NCI-H1092 (cell line): ENCODE data around the gene EVL.
"Not testable (repeated sequence)": the region's sequence is repeated elsewhere in the genome, so short reads cannot be mapped to it uniquely, and the experiment has no call there.

Source experiments
- DNase-seq: peaks from one replicate; lab custom pipeline; 2025; lab: John Stamatoyannopoulos, UW

EVL gene

DNA sequence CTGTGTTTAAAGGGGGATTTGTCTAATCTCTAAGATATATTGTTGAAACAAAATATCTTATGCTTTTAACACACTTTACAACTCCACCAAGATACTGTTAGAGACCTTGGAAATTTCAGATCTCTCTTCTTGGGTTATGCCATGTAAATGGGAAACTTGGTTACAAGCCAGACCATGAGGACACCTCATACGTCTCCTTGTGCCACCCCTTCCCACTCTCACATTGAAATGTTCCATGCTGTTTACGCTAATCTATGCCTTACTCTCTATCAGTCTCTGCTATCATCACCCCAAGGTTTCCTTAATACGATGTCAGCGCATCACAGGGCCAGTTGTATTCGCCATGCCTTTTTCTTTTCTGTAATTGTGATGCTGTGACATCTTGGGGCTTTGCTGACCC lies 107.6 kb downstream of the EVL start:
- DNase-seq = no peak

DNA sequence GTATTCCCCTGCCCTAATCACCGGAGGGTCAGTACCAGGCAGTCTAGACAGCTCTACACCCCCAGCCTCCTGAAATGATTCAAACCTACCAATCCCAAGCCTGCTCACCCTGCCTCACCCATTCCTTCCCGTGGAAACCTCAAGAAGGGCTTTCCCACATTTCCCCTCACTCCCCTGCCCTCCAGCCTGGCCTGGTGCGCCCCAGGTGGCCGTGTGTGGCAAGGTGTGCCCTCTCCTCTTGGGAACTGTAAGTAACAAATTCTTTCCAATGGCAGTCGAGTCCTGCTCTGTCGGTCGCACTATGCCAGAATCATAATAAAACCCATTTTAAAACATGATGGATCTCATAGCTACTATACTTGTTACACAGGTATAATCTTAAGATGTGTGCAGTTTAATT lies 108.1 kb downstream of the EVL start:
- DNase-seq = no peak

DNA sequence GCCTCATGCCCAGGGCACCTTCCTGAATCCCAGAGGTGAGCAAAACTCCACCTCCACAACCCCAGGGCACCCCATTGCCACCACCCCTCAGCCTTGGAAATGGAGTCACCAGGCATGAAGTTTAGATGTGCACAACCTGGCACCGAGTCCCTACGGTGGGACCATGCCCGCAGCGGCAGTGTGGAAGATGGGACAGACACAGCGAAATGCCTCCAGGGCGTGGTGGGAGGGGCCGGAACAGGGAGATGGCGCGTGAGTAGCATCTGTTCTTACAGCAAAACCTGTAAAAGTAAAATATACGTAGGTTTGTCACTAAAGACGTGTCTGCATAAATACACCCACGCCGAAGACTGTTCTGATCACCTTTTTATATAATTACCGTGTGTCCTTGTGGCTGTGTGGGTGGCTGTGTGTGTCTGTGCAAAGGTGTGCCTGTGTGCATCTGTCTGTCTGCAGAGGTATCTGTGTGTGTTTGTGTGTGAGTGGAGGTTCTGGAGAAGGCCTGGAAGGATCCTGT lies 111.6 kb downstream of the EVL start:
- DNase-seq = no peak

DNA sequence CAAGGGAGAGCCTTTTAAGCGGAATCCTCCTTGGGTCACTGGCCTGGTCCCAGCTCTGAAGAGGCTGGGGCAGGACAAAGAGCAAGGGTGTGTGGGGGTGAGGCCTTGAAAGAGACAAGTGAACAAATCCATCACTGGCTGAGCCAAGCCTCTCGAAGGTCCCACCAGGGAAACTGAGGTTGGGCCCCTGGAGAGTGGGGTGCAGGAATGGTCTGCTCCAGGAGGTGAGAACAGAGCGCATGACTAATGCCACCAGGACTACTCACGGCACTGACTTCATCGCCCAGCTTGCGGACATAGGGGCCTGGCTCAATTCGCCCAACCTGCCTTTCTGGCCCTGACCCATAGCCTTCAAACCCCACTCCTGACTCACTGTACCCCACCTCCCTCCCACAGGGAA lies 113.5 kb downstream of the EVL start:
- DNase-seq = no peak

DNA sequence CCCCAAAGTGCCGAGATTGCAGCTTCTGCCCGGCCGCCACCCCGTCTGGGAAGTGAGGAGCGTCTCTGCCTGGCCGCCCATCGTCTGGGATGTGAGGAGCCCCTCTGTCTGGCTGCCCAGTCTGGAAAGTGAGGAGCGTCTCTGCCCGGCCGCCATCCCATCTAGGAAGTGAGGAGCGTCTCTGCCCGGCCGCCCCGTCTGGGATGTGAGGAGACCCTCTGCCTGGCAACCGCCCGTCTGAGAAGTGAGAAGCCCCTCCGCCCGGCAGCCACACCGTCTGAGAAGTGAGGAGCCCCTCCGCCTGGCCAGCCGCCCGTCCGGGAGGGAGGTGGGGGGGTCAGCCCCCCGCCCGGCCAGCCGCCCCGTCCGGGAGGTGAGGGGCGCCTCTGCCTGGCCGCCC lies 115.4 kb downstream of the EVL start:
- DNase-seq = not testable (repeated sequence)

DNA sequence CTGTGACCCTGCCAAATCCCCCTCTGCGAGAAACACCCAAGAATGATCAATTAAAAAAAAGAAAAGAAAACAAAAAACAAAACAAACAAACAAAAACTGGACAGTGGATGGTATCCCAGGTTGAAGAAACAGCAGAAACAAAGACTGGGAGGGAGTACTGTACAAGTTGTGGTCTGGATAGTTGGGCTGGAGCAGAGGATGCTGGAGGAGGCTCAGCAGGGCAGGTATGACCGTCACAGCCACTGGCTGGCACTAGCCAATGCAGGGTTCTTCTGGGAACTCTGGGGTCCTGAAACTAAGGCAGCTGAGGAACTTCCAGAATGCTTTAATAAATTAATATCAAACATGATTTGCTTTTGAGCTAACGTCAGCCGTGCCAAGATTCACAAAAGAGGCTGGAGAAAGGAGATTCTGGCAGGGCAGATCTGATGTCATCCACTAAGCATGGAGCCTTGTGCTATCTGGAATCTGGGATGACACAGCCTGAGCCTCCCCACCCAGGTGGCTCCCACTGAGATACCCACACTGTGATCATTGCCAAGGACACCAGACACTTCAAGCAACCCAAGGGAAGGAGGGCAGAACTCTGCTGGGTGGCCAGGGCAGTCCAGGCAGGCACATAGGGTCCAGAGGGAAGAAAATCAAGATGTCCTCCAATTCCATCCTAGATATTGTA lies 116.8 kb downstream of the EVL start:
- DNase-seq = not testable (repeated sequence)

DNA sequence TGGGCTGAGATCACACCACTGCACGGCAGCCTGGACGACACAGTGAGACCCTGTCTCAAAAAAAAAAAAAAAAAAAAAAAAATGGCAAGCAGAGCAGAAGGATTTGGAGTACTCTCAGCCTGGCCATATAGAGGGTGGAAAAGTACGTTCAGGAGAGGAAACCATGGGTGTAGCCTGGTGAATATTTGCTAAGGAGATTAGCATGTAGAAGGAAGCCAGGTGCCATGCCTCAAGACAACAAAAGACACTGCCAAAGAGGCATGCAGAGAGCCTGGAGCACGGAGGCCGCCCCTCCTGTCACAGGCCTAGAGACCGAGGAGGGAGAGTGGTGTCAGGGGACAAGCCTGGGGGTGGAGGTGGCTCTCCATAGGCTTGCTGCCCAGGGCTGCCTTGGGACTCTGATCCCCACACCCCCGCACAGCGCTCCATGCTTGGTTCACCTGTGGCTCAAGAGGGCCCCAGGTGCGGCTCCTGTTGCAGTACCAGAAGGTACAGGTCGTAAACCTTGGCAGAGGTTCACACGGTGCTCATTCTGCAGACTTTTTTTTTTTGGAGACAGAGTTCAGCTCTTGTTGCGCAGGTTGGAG lies 122.1 kb downstream of the EVL start:
- no peak for DNase-seq

DNA sequence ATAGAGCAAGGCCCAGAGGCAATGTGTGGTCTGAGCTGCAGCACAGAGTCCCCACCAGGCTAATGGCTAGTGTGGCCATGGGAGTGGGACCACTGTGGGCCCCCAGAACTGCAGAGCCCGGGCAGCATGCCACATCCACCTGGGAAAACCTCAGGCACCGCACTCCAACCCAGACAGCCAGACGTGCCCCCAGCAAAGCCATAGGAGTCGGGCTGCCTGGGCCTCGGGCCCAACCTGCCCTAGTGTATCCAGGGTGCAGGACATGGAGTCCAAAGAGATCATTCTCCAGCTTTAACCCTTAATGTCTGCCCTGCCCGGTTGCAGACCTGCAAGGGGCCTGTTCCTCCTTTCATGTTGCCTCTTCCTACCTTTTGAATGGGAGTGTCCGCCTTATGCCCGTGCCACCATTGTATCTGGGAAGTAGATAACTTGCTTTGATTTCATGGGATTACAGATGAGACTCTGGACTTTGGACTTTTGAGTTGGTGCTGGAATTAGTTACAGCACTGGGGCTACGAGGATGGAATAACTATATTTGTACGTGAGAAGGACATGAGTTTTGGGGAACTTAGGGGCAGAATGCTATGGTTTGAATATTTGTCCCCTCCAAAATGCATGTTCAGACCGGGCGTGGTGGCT lies 123.3 kb downstream of the EVL start:
- DNase-seq = no peak

DNA sequence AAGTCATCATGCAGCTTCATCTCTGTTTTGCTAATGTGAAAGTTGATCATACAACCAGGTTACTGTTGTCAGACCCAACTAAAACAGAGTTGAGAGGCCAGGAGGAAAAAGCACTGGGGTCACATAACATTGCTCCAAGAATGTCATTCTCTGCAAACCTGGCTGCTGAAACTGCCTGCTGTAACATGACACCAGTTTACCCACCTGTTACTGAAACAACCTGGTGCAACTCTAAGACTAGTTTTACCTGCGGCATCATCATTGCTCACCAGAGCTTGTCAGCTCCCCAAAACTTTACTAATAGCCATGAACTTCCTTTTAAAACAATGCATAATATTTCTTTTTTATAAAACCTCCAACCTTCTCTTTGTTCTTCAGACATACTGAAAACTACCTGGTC lies 124.9 kb downstream of the EVL start:
- DNase-seq = no peak

DNA sequence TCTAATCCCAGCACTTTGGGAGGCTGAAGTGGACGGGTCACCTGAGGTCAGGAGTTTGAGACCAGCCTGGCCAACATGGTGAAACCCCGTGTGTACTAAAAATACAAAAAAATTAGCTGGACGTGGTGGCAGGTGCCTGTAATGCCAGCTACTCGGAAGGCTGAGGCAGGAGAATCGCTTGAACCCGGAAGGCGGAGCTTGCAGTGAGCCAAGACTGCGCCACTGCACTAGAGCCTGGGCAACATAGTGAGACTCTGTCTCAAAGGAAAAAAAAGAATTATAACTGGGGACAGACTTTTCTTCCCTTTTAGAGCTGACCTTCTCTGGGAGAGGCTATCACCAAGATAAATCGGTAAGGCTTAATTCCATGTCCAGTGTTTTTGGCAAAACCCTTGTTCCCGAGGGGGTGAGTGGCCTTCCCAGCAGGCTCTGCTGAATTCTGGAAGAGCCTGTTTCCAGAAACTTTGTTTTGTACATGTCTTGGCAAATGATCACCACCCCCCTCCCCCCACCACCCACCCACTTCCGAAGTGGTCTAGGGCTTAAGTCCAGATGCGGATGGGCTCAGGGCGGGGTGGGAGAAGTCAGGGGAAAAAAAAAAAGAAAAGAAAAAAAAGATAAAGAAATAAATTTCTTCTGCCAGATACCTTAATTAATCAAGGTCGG lies 126.5 kb downstream of the EVL start:
- no peak for DNase-seq

DNA sequence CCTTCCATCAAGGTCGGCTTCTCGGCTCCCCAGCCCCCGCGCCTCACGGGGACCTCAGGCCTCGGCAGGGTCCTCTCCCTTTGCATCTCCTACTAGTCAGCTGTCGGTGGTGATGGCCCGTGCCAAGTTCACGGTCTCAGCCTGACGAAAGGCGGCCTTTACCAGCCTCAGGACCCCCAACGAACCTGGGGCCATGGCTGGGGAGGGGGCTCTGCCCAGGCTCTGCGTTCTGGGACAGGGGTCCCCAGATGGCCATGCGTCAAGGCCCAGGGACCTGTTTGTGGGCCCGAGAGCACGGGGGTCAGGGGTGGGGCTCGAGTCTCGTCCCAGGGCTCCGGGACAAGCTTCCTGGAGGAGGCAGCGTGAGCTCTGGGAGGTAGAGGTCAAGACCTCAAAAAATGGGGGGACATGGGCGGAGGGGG lies 127.0 kb downstream of the EVL start:
- DNase-seq = no peak

DNA sequence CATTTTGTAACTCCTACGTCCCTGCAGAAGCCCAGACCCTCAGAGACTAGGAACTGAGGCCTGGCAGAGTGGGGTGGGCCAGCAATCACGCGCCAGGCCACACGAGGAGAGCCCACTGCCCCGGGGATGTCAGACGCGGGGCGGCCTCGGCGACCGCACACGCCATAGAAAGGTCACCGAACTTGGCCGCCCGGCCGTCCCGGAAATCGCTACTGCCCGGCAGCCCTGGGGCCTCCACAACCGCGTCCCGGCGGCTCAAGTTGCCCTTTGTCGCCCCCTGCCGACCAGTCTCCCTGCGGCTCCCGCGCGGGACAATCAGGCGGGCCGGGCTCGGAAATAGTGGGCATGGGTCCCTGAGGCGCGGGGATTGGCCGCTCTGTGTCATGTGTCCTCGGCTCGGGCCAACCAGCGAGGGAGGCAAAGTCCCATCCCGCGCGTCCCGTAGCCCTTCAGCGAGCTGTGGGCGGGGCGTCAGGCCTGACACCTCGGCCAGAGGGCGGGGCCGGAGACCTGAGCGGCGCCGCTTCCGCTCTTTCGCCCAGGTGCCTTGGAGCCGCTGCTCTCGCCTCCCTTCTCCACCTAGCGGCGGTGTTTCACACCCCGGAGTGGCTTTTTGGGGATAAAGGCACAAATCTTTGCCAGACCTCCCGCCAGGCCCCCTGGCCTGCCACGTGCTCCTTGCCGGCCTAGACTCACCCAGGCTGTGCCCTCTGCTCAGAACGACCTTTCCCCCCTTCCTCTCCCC lies 127.6 kb downstream of the EVL start:
- DNase-seq = peak; percentile 99
